ENCODE results near the gene DNAAF5.
"Not testable (repeated sequence)": the region's sequence is repeated elsewhere in the genome, so short reads cannot be mapped to it uniquely, and the experiment has no call there.

Gene DNAAF5

DNA sequence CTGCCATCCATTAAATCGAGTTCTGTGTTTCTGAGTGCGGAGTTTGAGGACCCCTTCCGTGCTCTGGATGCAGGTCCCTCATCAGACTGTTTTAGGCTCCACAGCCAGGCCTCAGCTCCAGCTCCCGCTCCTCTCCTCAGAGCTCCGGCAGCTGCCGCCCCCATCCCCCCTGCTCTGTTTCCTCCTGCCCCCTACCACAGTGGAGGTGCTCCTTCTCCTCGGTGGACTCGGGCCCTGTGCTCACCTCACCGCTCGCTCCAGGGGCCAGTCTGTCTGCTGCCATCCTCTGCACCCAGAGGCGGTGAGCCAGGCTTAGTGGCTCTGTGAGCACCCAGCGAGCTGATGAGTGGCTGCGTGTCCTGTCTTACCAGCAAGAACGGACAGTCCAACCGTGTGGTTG is 21.9 kb downstream of the DNAAF5 start:
- DNase-seq = no peak

DNA sequence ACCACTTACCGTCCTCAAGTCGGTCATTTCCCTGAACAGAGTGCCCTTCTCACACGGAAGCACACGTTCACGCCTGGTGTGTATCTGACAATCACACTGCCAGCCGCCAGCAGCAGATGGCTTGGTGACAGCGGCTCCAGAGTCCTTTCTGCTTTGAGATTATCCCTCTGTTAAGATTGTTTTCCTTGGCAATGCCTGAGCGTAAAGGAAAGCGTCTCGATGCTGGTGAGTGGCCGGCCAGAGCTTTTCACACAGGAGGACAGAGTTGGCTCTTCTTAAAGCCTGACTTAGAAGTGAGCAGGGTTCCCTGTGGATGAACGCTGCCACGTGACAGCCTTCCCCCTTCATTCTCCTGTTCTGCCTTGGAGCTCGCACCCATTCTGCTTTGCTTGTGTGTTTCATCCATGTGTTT is 22.6 kb downstream of the DNAAF5 start:
- no peak for DNase-seq

DNA sequence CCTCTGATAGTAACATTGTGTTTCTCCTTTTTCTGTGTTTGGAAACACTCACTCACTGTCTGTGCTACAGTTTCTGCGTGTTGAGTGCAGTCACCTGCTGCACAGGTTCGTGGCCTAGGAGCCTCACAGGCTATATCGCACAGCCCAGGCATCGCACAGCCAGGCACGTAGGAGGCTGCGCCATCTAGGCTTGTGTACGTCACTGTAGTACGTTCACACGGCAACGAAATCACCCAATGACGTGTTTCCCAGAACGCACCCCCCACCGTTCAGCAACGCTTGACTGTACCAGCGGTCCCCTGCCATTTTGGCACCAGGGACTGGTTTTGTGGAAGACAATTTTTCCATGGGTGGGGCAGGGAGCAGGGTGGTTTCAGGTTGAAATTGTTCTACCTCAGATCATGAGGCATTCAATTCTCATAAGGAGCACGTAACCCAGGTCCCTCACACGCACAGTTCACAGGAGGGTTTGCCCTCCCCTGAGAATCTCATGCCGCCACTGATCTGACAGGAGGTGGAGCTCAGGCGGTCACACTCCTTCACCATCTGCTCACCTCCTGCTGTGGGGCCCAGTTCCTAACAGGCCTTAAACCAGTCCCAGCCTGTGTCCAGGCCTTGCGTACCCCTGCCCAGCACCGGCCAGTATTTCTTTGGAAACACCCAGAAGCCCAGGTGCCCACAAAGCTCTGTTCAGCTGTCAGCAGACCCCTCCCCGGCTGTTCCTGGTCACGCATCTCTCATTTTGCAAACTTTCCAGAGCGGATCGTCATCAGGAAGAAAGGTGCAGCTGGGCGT is 23.8 kb downstream of the DNAAF5 start:
- DNase-seq = no peak

DNA sequence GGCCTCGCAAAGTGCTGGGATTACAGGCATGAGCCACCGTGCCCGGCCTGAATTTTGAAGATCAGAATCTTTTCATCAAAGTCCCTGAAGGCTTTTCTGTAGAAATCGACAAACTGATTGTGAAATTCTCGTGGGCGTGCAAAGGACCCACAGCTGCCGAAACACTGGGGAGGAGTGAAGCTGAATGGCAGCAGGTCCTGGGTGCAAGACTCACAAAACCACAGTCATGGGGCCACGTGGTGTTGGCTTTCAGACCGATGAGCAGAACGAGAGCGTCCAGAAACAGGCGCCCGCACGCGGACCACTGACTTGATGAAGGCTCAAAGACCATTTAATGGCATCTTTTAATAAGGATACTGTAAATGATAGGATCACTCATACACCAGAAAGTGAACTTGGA is 25.3 kb downstream of the DNAAF5 start:
- DNase-seq = no peak

DNA sequence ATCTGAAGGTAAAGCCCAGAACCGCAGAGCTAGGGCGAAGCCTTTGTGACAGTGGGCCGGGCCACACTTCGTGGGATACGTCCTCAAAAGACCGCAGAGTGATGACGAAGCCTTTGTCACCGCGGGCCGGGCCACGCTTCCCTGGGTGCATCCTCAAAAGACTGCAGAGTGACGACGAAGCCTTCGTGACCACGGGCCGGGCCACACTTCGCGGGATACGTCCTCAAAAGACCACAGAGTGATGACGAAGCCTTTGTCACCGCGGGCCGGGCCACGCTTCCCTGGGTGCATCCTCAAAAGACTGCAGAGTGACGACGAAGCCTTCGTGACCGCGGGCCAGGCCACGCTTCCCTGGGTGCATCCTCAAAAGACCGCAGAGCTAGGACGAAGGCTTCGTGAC is 25.8 kb downstream of the DNAAF5 start:
- not testable (repeated sequence) for DNase-seq

DNA sequence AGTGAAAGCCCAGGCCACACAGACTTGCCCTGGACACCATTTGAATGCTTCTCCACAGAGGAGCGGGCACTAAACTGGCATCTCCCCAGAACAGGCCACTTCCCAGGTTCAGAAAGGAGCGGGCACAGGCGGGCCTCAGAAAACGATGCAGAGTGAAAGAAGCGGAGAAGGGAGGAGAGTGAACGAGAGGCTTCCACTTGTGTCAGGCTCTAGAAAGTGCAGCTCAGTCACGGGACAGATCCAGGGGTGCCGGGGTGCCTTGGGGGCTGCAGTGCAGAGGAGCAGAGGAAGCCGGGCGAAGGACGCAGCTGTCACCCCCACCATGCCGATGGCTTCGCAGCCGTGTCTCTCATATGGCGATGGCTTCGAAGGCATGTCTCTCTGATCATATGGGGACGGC is 26.7 kb downstream of the DNAAF5 start:
- DNase-seq = no peak

DNA sequence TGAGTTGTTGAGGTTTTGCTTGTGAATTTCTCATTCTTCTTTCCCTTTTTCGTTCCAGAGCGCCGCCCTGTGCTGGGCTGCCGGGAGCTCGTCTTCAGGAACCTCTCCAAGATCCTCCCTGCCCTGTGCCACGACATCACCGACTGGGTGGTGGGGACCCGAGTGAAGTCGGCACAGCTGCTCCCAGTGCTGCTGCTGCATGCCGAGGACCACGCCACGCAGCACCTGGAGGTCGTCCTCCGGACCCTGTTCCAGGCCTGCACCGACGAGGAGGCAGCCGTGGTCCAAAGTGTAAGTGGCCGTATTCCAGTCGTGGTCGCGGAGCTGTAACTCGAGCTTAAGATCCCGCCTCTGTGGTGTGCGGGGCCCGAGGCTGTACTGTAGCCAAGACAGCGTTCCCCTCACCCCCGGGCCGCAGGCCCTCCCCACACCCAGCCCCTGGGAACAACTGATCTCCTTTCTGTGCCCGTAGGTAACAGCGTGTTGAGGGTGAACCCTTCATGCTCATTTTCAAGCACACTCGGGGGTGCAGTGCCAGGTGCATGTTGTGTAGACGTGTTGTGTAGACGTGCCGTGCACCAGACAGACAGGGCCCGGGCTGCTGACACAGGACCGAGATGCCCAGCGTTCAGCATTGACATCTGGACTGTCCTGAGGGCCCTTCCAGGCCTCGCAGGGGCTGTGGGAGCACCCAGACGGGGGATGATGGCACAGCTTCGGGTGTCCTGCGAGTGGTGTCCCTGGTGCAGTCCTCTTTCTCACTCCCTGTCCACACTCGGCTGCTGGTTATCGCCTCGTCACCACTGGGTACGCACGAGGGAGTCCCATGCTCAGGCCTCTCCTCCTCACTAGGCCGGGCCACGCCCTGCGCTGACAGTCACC is 28.3 kb downstream of the DNAAF5 start:
- no peak for DNase-seq

DNA sequence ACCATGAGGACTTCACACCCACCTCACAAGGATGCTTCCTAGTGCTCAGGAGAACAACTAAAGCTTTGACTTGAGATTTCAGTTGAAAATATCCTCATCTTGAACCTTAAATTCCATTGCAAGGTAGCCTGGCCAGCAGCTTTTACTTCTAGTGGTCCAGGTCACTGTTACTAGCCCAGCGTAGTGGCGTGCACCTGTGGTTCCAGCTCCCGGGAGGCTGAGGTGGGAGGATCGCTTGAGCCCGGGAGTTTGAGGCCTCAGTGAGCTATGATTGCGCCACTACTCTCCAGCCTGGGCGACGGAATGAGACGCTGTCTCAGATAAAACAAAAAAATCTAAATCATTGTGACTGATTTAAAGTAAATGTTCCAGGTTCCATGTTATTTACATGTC is 28.9 kb downstream of the DNAAF5 start:
- DNase-seq = no peak

DNA sequence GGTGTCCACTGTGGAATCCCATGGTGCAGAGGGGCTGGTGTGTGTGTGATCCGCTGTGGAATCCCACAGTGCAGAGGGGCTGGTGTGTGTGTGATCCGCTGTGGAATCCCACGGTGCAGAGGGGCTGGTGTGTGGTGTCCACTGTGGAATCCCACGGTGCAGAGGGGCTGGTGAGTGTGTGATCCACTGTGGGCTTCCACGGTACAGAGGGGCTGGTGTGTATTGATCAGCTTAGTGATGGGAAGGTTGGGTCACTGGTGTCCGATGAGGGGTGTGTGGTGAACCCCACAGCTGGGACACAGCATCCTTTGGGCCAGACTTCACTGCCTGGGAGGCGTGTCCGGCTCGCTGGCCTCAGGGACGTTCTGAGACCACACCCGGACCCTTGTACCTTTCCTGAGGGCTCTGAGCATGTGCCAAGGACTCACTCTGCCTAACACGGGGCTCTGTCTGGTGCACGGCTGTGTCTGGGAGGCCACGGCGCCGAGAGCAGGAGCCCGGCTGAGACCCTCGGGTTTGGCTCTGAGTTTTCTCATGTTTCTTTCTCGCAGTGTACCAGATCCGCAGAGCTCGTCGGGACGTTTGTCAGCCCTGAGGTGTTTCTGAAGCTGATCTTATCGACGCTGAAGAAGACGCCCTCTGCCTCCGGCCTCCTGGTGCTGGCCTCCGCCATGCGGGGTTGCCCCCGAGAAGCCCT is 29.9 kb downstream of the DNAAF5 start:
- DNase-seq = no peak

DNA sequence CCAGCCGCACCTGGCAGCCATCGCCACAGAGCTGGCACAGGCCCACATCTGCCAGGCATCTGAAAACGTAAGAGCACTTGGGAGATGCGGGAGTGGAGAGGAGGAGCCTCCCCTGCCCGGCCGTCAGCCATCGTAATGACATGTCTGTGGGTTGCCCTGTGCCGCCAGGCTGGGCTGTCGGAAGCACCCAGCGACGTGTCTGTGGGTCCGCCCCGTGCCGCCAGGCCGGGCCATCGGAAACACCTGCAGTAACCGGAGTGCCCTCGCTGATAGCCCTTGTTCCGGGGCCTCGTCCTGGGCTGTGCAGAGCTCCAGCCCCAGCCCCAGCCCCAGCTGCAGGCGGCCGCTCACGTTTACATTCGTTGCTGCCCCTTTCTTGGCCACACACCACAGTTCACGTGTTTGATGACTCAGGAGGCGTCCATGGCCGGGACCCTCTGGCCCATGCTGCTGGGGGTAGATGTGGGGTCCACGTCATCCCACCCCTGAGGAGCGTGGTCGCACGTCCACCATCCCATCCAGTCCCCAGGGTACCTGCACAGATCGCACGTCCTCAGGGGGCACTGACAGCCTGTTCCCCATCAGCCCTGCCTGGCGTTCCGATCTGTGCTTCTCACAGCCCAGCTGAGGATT is 30.5 kb downstream of the DNAAF5 start:
- no peak for DNase-seq

DNA sequence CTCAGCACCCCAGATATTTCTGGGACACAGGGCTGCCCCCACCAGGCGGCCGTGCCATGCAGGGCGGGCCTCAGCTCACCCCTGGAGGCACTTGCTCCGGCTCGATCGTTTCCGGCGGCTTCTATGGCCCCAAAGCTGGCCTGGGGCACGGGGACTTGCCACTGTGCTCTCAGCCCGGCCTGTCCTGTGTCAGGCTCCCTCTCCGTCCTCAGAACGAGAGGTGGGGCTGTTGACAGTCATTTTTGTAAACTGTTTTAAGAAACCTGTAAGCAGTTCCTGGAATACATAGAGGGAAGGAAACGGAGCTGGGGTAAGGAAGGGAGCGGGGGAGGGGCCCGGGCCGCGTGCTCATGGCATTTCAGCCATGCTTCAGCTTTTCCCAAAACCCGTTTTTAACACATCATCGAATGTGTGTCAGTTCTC is 31.3 kb downstream of the DNAAF5 start:
- no peak for DNase-seq

DNA sequence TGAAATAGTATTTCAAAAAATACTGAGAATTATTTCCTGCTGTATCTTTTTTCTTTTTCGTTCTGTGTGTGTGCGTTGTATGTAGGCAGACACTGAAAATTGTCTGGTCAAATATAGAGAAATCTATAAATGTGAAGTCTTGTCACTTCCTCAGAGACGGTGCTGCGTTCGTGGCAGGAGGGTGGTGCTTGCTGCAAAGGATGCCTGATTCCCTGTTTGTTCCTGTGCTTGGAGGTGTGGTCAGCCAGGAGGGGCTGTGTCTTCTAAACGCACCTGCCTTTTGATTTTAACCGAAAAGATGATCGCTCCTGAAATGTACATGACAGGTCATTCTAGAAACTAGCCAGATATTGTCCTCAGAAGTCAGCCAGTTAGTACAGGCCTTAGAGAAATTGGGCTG is 33.1 kb downstream of the DNAAF5 start:
- DNase-seq = no peak

DNA sequence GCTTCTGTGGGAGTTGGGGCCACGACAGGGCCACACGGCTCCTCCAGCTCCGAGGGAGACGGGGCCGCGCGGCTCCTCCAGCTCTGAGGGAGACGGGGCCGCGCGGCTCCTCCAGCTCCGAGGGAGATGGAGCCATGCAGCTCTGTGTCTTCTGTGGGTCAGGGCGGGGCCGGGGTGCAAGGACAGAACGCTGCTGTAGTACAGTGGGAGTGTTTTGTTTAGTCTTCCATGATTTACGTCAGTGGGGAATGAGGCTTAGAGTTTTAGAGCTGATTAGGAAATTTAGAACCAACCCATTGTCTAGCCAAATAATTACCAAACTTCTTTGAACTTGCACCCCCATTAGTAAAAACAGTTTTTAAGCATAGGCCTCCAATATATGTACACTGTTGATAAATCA is 33.5 kb downstream of the DNAAF5 start:
- DNase-seq = no peak

DNA sequence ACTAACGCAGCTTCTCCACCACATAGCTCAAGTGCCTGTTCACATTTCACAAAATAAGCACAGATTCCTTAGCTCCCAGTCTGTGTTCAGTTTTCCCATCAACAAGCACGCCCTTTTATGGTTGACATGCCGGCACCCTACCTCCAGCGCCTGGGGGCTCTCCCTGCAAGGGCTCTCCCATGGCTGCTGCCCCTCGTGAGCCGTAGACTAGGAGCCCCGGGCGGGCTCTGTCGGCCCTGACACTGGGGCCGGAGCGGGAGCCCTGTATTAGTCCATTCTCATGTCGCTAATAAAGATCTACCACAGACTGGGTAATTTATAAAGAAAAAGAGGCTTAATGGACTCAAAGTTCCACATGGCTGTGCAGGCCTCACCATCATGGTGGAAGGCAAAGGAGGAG is 34.6 kb downstream of the DNAAF5 start:
- DNase-seq = no peak

DNA sequence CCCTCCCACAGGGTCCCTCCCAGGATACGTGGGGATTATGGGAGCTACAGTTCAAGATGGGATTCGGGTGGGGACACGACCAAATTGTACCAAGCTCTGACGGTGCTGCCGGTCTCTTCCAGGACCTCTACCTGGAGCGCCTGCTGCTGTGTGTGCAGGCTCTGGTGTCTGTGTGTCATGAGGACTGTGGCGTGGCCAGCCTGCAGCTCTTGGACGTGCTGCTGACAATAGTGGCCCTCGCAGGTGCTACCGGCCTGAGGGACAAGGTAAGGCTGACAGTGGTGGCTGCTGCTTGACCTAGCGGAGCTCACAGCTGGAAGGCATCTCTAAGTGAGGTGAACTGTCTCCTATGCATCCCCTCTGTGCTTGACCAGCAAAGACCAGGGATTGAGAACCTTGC is 35.1 kb downstream of the DNAAF5 start:
- DNase-seq = no peak

DNA sequence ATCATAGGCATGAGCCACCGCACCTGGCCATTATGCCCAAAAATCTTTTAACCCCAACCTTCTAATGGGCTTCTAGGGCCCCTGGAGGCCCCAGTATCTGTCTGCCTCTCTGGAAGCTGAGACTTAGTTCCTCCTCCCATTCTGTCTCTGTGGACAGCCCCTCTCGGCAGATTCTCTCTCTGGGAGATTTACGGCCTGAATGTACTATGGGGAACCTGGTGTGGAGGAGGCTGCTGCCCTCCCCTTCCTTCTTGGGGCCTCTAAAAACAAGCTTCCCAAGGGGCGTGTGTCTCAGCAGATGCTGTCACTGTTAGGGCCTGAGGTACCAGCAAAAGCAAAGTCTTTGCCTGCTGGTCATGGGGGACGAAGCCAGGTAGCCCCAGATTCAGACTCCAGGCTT is 36.4 kb downstream of the DNAAF5 start:
- no peak for DNase-seq

DNA sequence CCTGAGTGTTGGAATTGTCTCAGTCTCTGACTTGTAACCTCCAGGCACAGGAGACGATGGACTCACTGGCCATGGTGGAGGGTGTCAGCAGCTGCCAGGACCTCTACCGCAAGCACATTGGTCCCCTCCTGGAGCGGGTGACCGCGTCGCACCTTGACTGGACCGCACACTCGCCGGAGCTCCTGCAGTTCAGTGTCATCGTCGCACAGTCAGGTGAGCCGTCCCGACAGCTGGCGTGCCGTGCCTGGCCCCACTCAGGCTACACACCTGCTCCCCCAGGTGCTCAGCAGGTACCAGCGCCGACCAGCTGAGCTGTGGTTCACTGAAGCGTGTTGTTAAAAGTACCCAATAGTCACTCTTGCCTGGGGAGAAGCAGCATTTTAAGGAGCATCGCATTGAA is 37.3 kb downstream of the DNAAF5 start:
- no peak for DNase-seq

DNA sequence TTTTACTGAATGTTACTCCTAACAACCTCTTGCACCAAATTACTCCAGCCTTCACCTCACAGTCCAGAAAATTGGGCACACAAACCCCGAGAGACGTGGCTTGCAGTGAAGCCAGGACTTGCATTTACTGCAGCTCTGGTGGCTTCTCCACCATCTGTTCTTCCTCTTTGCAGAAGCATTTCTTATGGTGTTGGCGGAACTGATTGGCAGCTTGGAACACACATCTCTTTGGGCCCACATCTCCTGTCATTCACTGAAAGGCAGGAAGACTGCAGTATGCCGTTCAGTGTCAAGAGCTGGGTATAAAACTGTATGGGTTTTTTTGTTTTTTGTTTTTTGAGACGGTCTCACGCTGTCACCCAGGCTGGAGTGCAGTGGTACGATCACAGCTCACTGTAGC is 38.9 kb downstream of the DNAAF5 start:
- no peak for DNase-seq

DNA sequence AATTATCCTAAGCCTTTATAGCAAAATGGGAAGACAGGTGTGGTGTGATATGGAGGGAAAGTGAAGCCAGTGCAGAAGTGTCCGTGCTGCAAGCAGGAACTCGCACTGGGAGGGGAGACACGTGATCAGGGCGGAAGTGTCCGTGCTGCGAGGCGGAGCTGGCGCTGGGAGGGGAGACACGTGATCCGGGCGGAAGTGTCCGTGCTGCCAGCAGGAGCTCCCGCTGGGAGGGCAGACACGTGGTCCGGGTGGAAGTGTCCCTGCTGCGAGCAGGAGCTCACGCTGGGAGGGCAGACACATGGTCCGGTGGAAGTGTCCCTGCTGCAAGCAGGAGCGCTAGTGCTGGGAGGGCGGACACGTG is 41.1 kb downstream of the DNAAF5 start:
- DNase-seq = no peak

DNA sequence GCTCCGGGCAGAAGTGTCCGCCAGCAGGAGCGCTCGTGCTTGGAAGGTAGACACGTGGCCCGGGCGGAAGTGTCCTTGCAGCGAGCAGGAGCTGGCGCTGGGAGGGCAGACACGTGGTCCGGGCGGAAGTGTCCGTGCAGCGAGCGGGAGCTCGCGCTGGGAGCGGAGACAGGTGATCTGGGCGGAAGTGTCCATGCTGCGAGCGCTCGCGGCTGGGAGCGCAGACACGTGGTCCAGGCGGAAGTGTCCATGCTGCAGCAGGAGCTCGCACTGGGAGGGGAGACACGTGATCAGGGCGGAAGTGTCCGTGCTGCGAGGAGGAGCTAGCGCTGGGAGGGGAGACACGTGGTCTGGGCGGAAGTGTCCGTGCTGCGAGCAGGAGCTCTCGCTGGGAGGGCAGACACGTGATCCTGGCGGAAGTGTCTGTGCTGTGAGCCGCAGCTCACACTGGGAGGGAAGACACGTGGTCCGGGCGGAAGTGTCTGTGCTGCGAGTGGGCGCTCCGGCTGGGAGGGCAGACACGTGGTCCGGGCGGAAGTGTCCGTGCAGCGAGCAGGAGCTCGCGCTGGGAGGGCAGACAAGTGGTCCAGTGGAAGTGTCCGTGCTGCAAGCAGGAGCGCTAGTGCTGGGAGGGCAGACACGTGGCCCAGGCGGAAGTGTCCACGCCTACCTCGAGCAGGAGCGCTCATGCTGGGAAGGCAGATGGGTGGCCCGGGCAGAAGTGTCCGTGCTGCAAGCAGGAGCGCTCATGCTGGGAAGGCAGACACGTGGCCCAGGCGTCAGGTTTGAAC is 41.6 kb downstream of the DNAAF5 start:
- DNase-seq = no peak

DNA sequence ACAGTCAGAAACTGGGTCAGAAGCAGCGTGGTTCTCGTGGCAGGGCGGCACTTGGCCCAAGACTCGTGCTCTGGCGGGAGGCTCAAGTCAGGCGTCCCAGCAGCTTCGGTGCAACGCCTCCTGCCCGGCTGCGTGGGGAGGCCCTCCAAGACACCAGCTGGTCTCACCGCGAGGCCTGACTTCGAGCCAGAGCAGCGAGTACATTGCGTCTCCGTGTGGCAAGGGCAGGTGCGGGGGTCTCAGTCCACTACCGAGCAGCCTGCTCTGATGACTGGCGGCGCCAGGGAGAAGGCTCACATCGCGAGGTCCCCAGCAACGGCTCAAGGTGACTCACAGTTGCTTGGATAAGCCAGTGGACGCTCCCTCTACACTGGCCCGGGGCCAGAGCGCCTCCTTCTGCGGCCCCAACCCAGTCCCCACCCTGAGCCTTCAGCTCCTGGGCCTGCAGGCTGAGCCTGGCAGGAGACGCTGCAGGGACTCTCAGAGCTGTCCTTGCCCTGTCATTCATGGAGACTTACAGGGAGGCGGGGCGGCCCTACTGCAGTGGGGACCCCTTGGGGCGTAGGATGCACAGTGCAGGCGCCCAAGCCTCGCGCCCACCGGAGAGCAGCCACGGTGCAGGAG is 42.5 kb downstream of the DNAAF5 start:
- no peak for DNase-seq

DNA sequence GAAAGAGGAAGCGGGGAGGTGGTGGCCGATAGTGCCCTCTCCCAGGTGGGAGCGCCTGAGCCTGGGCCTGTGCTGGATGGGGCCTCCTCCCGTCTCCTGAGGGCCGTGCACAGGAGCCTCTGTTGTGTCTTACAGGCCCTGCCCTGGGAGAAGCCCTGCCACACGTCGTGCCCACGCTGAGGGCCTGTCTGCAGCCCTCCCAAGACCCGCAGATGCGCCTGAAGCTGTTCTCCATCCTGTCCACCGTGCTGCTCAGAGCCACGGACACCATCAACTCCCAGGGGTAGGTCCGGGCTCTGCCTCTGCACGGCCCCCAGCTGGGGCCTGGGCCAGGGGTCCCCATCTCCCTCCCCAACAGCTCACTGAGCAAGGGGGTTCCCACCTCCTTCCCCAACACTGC is 43.8 kb downstream of the DNAAF5 start:
- no peak for DNase-seq

Measured in islet precursor cell (in vitro differentiated cells).